Cardiac fibroblast (primary cell): ENCODE results near the gene TAGLN2.

ENCODE experiments used
- DNase-seq, 2 donors: peaks; one replicate each; pipeline versions ENCODE4 v3.0.0 to v3.0.0-alpha.2; 2010; ENCODE audit warnings: low read depth in 2 of 2
- H3K4me3 ChIP-seq, 2 donors: replicated peaks in 1 of 2; 1 replicate in 1 of 2; 2 replicates in 1 of 2; pipeline ENCODE4 v1.5.1; 2011; ENCODE audit warnings: low read depth in 2 of 2, low read length in 2 of 2, mild to moderate bottlenecking in 2 of 2, moderate library complexity in 1 of 2
- TF ChIP-seq, protein P1 (sequence below): IDR thresholded peaks from one replicate; pipeline ENCODE4 v1.5.1; 2011; ENCODE audit warnings: low read depth, mild to moderate bottlenecking, low read length, inconsistent platforms

TAGLN2 gene

GRCh38 chr1:159924791-159925718 is at the start of gene TAGLN2:
TAGLN2 (minus strand) TSS chr1:159925507; CDS start chr1:159920509, 4,998 bp downstream.
- peak; percentile 95 for DNase-seq
- H3K4me3 ChIP-seq: peak within 1 kb of the TSS; percentile 96 to 98
- TF ChIP-seq, protein P1, sequence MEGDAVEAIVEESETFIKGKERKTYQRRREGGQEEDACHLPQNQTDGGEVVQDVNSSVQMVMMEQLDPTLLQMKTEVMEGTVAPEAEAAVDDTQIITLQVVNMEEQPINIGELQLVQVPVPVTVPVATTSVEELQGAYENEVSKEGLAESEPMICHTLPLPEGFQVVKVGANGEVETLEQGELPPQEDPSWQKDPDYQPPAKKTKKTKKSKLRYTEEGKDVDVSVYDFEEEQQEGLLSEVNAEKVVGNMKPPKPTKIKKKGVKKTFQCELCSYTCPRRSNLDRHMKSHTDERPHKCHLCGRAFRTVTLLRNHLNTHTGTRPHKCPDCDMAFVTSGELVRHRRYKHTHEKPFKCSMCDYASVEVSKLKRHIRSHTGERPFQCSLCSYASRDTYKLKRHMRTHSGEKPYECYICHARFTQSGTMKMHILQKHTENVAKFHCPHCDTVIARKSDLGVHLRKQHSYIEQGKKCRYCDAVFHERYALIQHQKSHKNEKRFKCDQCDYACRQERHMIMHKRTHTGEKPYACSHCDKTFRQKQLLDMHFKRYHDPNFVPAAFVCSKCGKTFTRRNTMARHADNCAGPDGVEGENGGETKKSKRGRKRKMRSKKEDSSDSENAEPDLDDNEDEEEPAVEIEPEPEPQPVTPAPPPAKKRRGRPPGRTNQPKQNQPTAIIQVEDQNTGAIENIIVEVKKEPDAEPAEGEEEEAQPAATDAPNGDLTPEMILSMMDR: no peak

DNA sequence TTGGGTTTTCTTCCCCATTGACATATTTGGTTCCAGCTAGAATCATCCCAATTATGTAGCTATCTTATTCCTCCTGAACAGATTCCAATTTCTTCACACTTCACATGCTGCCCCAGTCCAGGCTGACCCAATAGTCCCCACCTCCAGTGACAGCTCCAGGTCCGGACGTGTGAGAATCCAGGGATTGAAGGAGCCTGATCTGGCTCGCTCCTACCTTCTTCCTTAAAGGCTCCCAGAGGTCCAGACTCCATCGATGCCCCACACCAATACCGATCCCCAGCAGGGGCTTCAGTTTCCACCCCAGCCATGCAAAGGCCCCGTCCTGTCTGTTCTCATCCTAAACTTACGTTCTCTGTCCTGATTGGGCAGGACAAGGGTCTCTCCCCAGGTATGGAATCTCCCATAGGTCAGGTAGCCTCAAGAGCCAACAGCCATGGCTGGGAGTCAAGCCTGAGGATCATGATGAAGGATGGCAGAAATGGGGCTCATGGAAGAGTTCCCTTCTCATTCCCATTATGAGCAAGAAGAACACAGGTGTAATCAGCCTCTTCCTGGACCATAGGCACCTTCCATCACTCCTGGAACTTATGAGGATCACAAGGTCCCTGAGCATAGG is 49.2 kb upstream of the TAGLN2 start:
- DNase-seq: no peak
- H3K4me3 ChIP-seq: no peak overlapping the region
- TF ChIP-seq, protein P1: no peak

- TF ChIP-seq, protein P1: no peak
- no peak overlapping the region for H3K4me3 ChIP-seq
- DNase-seq: no peak
These were observed 48.1 kb upstream of the TAGLN2 start for GRCh38 chr1:159973350-159973940.

- no peak overlapping the region for H3K4me3 ChIP-seq
- TF ChIP-seq, protein P1: no peak
These were observed 47.3 kb upstream of the TAGLN2 start for GRCh38 chr1:159972443-159973205.

GRCh38 chr1:159970932-159971342 is 45.6 kb upstream of the TAGLN2 start:
- TF ChIP-seq, protein P1: no peak
- no peak overlapping the region for H3K4me3 ChIP-seq
- no peak for DNase-seq

More at GRCh38 chr1:159972443-159973205, 47.3 kb upstream of the TAGLN2 start:
- DNase-seq: no peak

- no peak for DNase-seq
- H3K4me3 ChIP-seq: no peak overlapping the region
- TF ChIP-seq, protein P1: no peak
These were observed 43.6 kb upstream of the TAGLN2 start for GRCh38 chr1:159968901-159969300.
